Measurements from ENCODE around the gene AQP12B. TPM values are rescaled to one million over a fixed set of nuclear protein-coding genes. Genes with fewer than 3 reads are reported as not detected.

Gene AQP12B
- total RNA-seq, 3 donors from 2014 or later, result 0.16 to 10.0 (median 3.9) TPM

GRCh38 chr2:240707821-240708220 lies 25.1 kb upstream of the AQP12B start:
- no peaks in the 10 kb centered on the region for H3K36me3 ChIP-seq (ENCODE audit: low read depth)
- no peaks in the 10 kb centered on the region for H3K9me3 ChIP-seq
- H3K4me1 ChIP-seq (ENCODE audit: low read depth), result no peaks in the 10 kb centered on the region
- intact Hi-C loops (cut with DNase I, micrococcal nuclease), result no loop called here
- no peak overlapping the region for H3K4me3 ChIP-seq
- DNase-seq (no peak), ATAC-seq (no peak)
- TF ChIP-seq CTCF (IDR thresholded peaks at IDR 0.05), result no peak

DNA sequence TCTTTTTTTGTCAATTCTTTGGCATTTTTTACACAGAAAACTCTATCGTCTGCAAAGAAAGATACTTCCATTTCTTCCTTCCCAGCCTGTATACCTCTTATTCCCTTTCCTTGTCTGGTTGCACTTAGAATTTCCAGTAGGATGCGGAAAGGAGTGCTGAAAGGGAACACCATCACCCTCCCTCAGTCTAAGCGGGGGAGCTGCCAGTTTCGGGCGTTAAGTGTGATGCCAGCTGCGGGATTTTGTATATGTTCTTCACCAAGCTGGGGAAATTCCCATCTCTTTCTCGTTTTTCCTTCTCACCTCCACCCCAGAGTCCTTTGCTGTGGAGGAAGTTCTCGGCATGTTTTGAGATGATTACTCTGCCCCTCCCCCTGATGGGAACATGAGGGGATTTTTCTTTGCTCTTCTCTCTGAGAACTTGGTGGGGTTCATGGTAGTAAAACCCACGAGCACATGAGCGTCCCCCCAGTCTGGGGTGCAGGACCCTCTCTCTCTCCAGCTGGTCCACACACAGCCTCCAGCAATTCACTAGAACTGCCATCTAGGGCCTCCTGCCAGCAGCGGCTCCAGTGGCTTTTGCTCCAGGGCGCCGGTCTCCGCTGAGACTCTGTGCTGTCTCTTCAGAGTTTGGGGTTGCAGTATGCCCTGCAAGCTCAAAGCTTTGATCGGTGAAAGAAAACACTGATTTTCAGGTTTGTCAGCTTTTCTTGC lies 24.5 kb upstream of the AQP12B start:
- TF ChIP-seq CTCF (IDR thresholded peaks at IDR 0.05), result no peak
- no peaks in the 10 kb centered on the region for H3K4me1 ChIP-seq (ENCODE audit: low read depth)
- intact Hi-C loops (cut with DNase I, micrococcal nuclease), result no loop called here
- ATAC-seq (no peak), DNase-seq (peak in 1 of 3 donors; percentile 28)
- no peaks in the 10 kb centered on the region for H3K9me3 ChIP-seq
- H3K4me3 ChIP-seq, result no peak overlapping the region
- no peaks in the 10 kb centered on the region for H3K36me3 ChIP-seq (ENCODE audit: low read depth)

DNA sequence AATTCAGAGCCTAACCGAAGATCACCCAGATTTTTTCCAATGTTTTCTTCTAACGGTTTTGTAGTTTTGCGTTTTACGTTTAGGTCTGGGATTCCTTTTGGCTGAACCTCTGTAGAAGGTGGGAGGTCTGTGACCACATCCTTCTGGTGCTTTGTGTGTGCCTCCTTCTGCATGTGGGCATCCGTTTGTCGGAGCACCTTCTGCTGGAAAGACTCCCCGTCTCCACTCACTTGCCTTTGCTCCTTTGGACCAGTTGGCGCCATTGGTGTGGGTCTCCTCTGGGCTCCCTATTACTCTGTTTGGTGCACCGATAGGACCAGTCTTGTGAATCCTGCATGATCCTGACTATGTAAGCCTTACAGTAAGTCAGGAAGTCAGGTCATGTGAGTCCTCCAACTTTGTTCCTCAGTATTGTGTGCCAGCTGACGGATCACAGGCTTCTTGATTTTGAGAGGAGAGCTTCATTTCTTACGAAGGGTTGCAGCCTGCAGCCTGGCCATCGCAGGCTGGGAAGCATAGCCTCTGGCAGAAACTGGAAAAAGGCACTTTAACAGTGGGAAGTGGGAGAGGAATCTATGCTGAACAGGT lies 22.6 kb upstream of the AQP12B start:
- Histone ChIP-seq H3K4me1 (ENCODE audit: low read depth) (no peaks in the 10 kb centered on the region), H3K4me3 (no peak overlapping the region), H3K9me3 (no peaks in the 10 kb centered on the region), H3K36me3 (ENCODE audit: low read depth) (no peaks in the 10 kb centered on the region)
- DNase-seq (no peak), ATAC-seq (no peak)
- TF ChIP-seq CTCF (IDR thresholded peaks at IDR 0.05), result no peak
- intact Hi-C loops (cut with DNase I, micrococcal nuclease), result no loop called here

GRCh38 chr2:240704651-240705050 lies 22.0 kb upstream of the AQP12B start:
- Histone ChIP-seq H3K4me1 (ENCODE audit: low read depth) (no peaks in the 10 kb centered on the region), H3K36me3 (ENCODE audit: low read depth) (no peaks in the 10 kb centered on the region), H3K9me3 (no peaks in the 10 kb centered on the region), H3K4me3 (no peak overlapping the region)
- intact Hi-C loops (cut with DNase I, micrococcal nuclease), result no loop called here
- TF ChIP-seq CTCF (IDR thresholded peaks at IDR 0.05), result no peak
- no peak for ATAC-seq
- no peak for DNase-seq

DNA sequence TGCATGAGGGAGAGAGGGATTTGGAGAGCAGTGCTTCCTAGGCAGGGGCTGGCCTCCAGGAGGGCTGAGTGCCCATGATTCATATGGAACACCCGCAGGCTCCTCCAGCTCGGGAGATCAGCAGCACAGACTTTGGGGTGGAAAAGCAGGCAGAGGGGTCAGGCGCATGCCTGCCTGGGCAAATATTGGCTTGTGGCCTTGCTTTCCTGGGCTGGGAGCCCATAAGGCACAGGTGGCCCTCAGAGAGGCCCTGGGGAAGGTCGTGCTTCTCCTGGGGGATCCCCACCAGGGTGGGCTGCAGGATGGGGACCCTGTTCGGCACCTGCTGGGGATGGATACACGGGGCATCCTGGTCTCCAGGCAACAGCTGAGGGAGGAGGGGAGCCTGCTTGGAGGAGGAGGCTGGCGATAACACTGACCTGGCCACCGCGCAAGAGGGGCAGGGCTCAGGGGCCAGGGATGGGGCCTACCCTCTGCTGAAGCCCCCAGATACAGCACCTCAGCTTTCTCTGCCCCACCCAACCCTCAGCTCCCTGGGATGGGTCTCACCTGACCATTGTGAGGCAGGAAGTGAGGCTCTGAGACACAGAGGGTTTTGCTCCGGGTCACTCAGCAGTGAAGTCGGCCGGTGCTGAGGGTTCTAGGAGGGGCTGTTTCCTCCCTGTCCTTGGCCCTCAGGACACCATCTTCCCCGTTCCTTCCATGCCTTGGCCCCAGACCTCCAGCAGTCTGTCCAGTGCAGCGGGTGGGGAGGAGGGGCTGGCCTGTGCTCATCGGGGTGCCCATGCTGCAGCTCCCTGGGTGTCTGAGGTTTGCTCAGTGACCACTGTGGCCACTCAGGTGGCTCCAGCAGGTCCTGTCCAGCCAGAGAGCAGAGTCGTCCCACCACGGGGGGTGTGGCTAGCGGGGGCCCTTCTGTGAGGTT lies 21.0 kb upstream of the AQP12B start:
- no peak for ATAC-seq
- no peak for DNase-seq
- intact Hi-C loops (cut with DNase I, micrococcal nuclease), result no loop called here
- no peaks in the 10 kb centered on the region for H3K9me3 ChIP-seq
- no peak overlapping the region for H3K4me3 ChIP-seq
- no peaks in the 10 kb centered on the region for H3K36me3 ChIP-seq (ENCODE audit: low read depth)
- no peak for TF ChIP-seq CTCF (IDR thresholded peaks at IDR 0.05)
- no peaks in the 10 kb centered on the region for H3K4me1 ChIP-seq (ENCODE audit: low read depth)

All from mucosa of descending colon (tissue), 3 donors.